ENCODE data around the gene MN1. TPM values are rescaled to one million over a fixed set of nuclear protein-coding genes. Genes with fewer than 3 reads are reported as not detected.
A peak's percentile ranks its signal among the peaks of the same experiment; 100 is the strongest.

The MN1 gene
- total and polyA plus RNA-seq, 2 of the 8 experiments (the other 6 are each of a cell fraction or from before 2014, with no cell fraction given), result 3.1 to 4.9 TPM

DNA sequence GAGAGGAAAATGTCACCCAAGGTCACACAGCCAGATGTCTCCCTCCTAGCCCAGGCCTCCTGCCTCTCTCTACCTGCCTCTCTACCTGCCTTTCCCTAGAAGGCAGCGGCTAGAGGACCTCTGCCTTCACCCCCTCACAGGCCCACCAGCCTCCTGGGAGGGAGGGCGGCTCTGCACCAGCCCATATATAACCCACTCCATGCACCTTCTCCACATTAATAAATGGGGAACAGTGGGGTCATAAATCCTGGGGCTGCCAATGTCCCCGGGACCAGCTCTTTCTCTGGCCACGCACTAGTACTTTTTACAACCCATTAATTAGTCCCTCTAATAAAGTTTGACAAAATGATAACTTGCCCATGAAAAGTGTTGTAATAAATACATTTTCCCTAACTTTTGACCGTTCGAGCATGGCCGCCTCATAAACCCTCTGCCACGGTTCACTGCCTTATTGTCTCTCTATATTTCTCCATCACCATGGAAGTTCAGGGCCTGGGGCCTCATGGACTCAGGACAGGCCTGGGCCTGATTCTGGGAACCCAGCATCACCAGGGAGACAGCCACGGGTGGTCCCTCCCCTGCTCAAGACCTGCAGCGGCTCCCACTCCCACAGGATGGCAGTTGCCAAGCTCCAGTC, 102.1 kb downstream of the MN1 start:
- ChIA-PET CTCF (ENCODE audit: partially characterized antibody) (interaction anchor here (1.1 to 1.9 kb wide), 3 partner anchors 16 to 72 kb away, joined by 4 to 8 read pairs (median 5); no protein-coding TSS in a partner anchor), POLR2A (ENCODE audit: partially characterized antibody) (interaction anchor here (1.0 to 1.6 kb wide), 3 partner anchors 9 to 24 kb away, joined by 3 to 4 read pairs (median 3); no protein-coding TSS in a partner anchor)
- Histone ChIP-seq H3K4ac (replicated peaks; ENCODE audit: insufficient read length, low read depth, low read length) (no peak overlapping the region), H3K27me3 (replicated peaks in 1 of 4; ENCODE audit: control insufficient read depth in 3 of 4, extremely low read depth in 1 of 4, insufficient read depth in 3 of 4, low read length in 3 of 4) (no peaks in the 10 kb centered on the region), H2BK5ac (ENCODE audit: low read depth, low read length) (no peak overlapping the region), H3K79me2 (ENCODE audit: control insufficient read depth in 1 of 2, insufficient read depth in 2 of 2, low read length in 2 of 2) (peaks cover 0 to 19% of the 10 kb centered on the region in 2 experiments; a peak in 1 of 4 replicates), H3K36me3 (ENCODE audit: control insufficient read depth in 2 of 4, insufficient read depth in 4 of 4, low read length in 3 of 4) (peaks cover 0 to 7% (median 0%) of the 10 kb centered on the region in 4 experiments; a peak in 1 of 8 replicates), H2AK5ac (ENCODE audit: low read depth, low read length) (no peak overlapping the region), H3K9ac (replicated peaks in 1 of 4; ENCODE audit: extremely low read depth in 1 of 4, low read depth in 3 of 4, low read length in 3 of 4) (no peak overlapping the region), H2BK120ac (replicated peaks; ENCODE audit: low read depth, low read length) (no peak overlapping the region), H3K27ac (ENCODE audit: low read depth, low read length) (no peak overlapping the region), H3K4me2 (ENCODE audit: insufficient read depth in 1 of 2, low read depth in 2 of 2, low read length in 2 of 2) (no peak overlapping the region), H4K8ac (ENCODE audit: extremely low read depth, insufficient read depth, low read length) (no peak overlapping the region; the same call in 1 of the 2 replicates), H4K5ac (ENCODE audit: insufficient read length, low read depth, low read length) (no peak overlapping the region), H2BK20ac (ENCODE audit: low read length) (no peak overlapping the region), H3K14ac (ENCODE audit: insufficient read length) (no peak overlapping the region), H2AFZ (ENCODE audit: low read length) (no peak overlapping the region), H3K23ac (ENCODE audit: insufficient read length) (no peak overlapping the region), H4K91ac (replicated peaks; ENCODE audit: insufficient read length, low read length) (no peak overlapping the region), H3K23me2 (ENCODE audit: low read depth, low read length) (no peaks in the 10 kb centered on the region), H3K18ac (ENCODE audit: extremely low read depth, low read length) (no peak overlapping the region), H3K4me1 (replicated peaks in 1 of 4; ENCODE audit: control insufficient read depth in 3 of 4, insufficient read depth in 4 of 4, low read length in 3 of 4) (no peaks in the 10 kb centered on the region), H3K9me3 (ENCODE audit: insufficient read depth in 2 of 2, low read depth in 1 of 2, low read length in 1 of 2) (peaks cover 0 to 12% of the 10 kb centered on the region in 2 experiments; a peak in 2 of 4 replicates), H3K4me3 (ENCODE audit: extremely low read depth in 1 of 4, insufficient read depth in 2 of 4, low read depth in 3 of 4, low read length in 4 of 4) (no peak overlapping the region), H4K20me1 (replicated peaks in 1 of 2; ENCODE audit: control insufficient read depth in 1 of 2, insufficient read depth in 2 of 2, low read length in 2 of 2) (peaks cover 1 to 7% of the 10 kb centered on the region in 2 experiments), H2BK15ac (ENCODE audit: low read length) (no peak overlapping the region), H2BK12ac (ENCODE audit: low read depth, low read length) (peak overlapping the region; percentile 62; the same call in 1 of the 2 replicates), H3K56ac (replicated peaks; ENCODE audit: insufficient read length, low read depth, low read length) (no peak overlapping the region), H3K79me1 (ENCODE audit: low read depth, low read length) (peaks cover 10% of the 10 kb centered on the region; the same call in 1 of the 2 replicates)
- 91% methylated on average over 10 of the region's 10 CpGs; no CpG with 5 or more reads in 1 of the 2 experiments for WGBS, 2 experiments (ENCODE audit: extremely low coverage in 1 of 2, insufficient coverage in 1 of 2, insufficient read length in 1 of 2, insufficient replicate concordance in 2 of 2, low coverage in 1 of 2, low lambda C conversion rate in 2 of 2, missing lambda C conversion rate in 1 of 2)
- TF ChIP-seq KDM1A (IDR thresholded peaks at IDR 0.05; ENCODE audit: borderline replicate concordance, low read length) (no peak), HDAC2 (IDR thresholded peaks at IDR 0.05; ENCODE audit: borderline replicate concordance in 1 of 2, low read depth in 2 of 2, low read length in 2 of 2) (no peak), KDM4A (IDR thresholded peaks at IDR 0.05; ENCODE audit: low read depth, low read length, severe bottlenecking) (no peak), SUZ12 (IDR thresholded peaks at IDR 0.05; ENCODE audit: low read length) (no peak)
- FAIRE-seq (no peak), DNase-seq (ENCODE audit: low read depth in 1 of 2, low spot score in 2 of 2) (no peak)
